Hepatocyte (in vitro differentiated cells): ENCODE measurements around the gene CDC42EP2.

ENCODE experiments used
- EZH2 ChIP-seq: fragments of 200-600 bp; sonication (generic); IDR thresholded peaks from 2 replicates; pipeline ENCODE4 v1.6.1; 2016; ENCODE audit warnings: antibody characterized with exemption, mild to moderate bottlenecking, borderline replicate concordance
- TF ChIP-seq, protein P1 (sequence below): fragments of 200-600 bp; sonication (generic); IDR thresholded peaks from 2 replicates; pipeline ENCODE4 v1.5.1; 2016; ENCODE audit warnings: antibody characterized with exemption, mild to moderate bottlenecking; ENCODE audit not compliant: poor library complexity

DNA sequence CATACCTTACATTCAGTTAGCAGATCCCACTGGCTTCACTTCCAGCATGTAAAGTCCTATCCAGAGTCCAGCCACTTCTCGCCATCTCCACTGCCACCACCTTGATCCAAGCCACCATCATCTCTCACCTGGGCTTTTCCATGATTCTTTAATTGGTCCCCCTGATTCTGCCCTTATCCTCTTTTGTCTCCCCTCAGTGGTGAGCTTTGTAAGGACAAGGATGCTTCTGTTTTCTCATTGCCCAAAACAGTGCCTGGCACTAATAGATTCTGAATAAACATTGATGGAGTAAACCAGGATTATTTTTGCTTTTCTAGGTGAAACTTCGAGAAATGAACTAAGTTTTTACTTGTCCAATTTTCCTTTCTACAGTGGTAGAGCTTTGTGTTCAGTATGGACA, 48.5 kb upstream of the CDC42EP2 start:
- TF ChIP-seq EZH2, result no peak
- TF ChIP-seq, protein P1, sequence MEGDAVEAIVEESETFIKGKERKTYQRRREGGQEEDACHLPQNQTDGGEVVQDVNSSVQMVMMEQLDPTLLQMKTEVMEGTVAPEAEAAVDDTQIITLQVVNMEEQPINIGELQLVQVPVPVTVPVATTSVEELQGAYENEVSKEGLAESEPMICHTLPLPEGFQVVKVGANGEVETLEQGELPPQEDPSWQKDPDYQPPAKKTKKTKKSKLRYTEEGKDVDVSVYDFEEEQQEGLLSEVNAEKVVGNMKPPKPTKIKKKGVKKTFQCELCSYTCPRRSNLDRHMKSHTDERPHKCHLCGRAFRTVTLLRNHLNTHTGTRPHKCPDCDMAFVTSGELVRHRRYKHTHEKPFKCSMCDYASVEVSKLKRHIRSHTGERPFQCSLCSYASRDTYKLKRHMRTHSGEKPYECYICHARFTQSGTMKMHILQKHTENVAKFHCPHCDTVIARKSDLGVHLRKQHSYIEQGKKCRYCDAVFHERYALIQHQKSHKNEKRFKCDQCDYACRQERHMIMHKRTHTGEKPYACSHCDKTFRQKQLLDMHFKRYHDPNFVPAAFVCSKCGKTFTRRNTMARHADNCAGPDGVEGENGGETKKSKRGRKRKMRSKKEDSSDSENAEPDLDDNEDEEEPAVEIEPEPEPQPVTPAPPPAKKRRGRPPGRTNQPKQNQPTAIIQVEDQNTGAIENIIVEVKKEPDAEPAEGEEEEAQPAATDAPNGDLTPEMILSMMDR, result no peak
